ENCODE results near the gene RIPOR2.
"Not testable (repeated sequence)": the region's sequence is repeated elsewhere in the genome, so short reads cannot be mapped to it uniquely, and the experiment has no call there.

Gene RIPOR2

GRCh38 chr6:24924580-24925356 is 11.0 kb downstream of the RIPOR2 start:
- no peak for DNase-seq

GRCh38 chr6:24923885-24924401 is 11.8 kb downstream of the RIPOR2 start:
- no peak for DNase-seq

GRCh38 chr6:24922814-24923213 is 12.9 kb downstream of the RIPOR2 start:
- DNase-seq = no peak

- DNase-seq = no peak
These were observed 13.6 kb downstream of the RIPOR2 start for GRCh38 chr6:24922170-24922569.

- DNase-seq = no peak
These were observed 15.6 kb downstream of the RIPOR2 start for GRCh38 chr6:24920136-24920535.

- no peak for DNase-seq
These were observed 16.5 kb downstream of the RIPOR2 start for GRCh38 chr6:24919056-24919892.

GRCh38 chr6:24918641-24919055 is 17.1 kb downstream of the RIPOR2 start:
- DNase-seq = no peak

GRCh38 chr6:24916496-24916895 is 19.3 kb downstream of the RIPOR2 start:
- DNase-seq = no peak

GRCh38 chr6:24915641-24916040 is 20.1 kb downstream of the RIPOR2 start:
- no peak for DNase-seq

GRCh38 chr6:24914082-24914481 is 21.7 kb downstream of the RIPOR2 start:
- not testable (repeated sequence) for DNase-seq

- no peak for DNase-seq
These were observed 23.9 kb downstream of the RIPOR2 start for GRCh38 chr6:24911796-24912382.

- DNase-seq = peak; percentile 45
These were observed 24.6 kb downstream of the RIPOR2 start for GRCh38 chr6:24910961-24911725.

GRCh38 chr6:24910331-24910960 is 25.3 kb downstream of the RIPOR2 start:
- DNase-seq = no peak

GRCh38 chr6:24909241-24910216 is 26.2 kb downstream of the RIPOR2 start:
- DNase-seq = no peak

GRCh38 chr6:24908650-24909035 is 27.1 kb downstream of the RIPOR2 start:
- peak; percentile 40 for DNase-seq

- no peak for DNase-seq
These were observed 27.7 kb downstream of the RIPOR2 start for GRCh38 chr6:24907919-24908649.

- no peak for DNase-seq
These were observed 29.4 kb downstream of the RIPOR2 start for GRCh38 chr6:24906314-24906713.

- no peak for DNase-seq
These were observed 30.3 kb downstream of the RIPOR2 start for GRCh38 chr6:24905483-24905882.

GRCh38 chr6:24903681-24904080 is 32.1 kb downstream of the RIPOR2 start:
- DNase-seq = no peak

GRCh38 chr6:24902782-24903181 is 33.0 kb downstream of the RIPOR2 start:
- peak; percentile 81 for DNase-seq
